GOT3 (cell line): ENCODE results near the gene NDC1.
"Not testable (repeated sequence)": the region's sequence is repeated elsewhere in the genome, so short reads cannot be mapped to it uniquely, and the experiment has no call there.

Source experiments
- DNase-seq: peaks from one replicate; lab custom pipeline; 2025; ENCODE audit warnings: mixed read lengths; lab: John Stamatoyannopoulos, UW

NDC1 gene

DNA sequence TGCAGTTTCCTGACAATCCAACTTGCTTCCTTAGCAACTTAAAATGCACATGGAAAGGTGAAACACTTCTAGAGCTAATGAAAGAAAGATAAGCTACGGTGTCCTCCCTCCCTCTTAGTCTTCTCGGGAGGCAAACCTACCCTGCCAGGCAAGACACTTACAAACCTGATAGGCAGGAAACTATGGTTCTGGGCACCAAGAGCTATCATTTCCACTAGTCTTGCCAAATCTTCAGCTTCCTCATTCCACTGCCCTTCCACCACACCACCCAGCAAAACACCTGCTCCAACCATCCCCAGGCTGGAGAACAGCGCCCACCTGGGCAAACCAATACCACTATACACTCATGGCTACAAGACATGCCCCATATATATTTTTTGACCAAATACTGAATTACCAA, 15.2 kb downstream of the NDC1 start:
- no peak for DNase-seq

DNA sequence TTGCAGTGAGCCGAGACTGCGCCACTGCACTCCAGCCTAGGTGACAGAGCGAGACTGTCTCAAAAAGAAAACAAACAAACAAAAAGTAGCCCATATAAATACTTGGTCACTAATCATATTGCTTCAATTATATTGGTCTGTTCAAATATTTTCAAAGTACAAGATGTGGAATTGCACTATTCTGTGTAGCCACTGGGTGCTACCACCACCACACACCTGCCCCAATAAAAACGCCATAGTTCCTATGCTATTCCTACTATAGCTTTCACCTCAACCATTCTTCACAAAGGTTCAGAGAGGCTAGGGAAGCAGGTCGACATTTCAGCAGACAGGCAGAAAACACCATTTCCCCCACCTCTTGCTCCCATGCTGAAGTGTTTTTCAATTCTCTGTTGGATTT, 16.7 kb downstream of the NDC1 start:
- no peak for DNase-seq

DNA sequence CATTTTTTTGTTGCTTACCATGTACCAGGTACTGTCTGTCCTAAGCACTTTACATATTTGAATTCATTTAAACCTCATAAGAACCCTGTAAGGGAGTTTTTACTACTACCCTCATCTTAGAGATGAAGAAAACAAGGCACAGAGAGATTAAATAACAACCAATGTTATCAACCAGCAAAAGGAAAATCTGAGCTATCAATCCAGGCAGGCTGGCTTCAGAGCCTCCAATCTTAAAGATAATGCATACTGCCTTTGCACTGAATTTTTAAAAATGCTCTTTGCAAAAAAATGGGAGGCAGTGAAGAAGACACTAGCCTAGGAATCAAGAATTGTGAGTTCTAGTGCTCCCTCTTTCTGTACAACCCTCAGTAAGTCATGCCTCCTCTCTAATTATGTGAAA, 18.7 kb downstream of the NDC1 start:
- DNase-seq = no peak

DNA sequence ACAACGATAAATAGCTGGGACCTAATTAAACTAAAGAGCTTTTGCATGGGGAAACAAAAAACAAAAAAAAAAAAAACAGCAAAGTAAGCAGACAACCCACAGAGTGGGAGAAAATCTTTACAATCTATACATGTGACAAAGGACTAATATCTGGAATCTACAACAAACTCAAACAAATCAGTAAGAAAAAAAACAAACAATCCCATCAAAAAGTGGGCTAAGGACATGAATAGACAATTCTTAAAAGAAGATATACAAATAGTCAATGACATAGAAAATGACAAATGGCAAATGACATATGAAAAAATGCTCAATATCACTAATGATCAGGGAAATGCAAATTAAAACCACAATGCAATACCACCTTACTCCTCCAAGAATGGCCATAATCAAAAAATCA, 21.5 kb downstream of the NDC1 start:
- DNase-seq = not testable (repeated sequence)

DNA sequence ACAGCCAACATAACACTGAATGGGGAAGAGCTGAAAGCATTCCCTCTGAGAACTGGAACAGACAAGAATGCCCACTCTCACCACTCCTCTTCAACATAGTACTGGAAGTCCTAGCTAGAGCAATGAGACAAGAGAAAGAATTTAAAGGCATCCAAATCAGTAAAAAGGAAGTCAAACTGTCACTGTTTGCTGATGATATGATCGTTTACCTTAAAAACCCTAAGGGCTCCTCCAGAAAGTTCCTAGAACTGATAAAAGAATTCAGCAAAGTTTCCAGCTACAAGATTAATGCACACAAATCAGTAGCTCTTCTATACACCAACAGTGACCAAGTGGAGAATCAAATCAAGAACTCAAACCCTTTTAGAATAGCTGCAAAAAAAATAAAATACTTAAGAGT, 22.6 kb downstream of the NDC1 start:
- DNase-seq = not testable (repeated sequence)

GRCh38 chr1:53811414-53811851, 26.7 kb downstream of the NDC1 start:
- no peak for DNase-seq

GRCh38 chr1:53810497-53810896, 27.6 kb downstream of the NDC1 start:
- DNase-seq = no peak

- DNase-seq = no peak
These were observed 28.1 kb downstream of the NDC1 start for GRCh38 chr1:53810007-53810406.

- no peak for DNase-seq
These were observed 30.2 kb downstream of the NDC1 start for GRCh38 chr1:53807916-53808315.

DNA sequence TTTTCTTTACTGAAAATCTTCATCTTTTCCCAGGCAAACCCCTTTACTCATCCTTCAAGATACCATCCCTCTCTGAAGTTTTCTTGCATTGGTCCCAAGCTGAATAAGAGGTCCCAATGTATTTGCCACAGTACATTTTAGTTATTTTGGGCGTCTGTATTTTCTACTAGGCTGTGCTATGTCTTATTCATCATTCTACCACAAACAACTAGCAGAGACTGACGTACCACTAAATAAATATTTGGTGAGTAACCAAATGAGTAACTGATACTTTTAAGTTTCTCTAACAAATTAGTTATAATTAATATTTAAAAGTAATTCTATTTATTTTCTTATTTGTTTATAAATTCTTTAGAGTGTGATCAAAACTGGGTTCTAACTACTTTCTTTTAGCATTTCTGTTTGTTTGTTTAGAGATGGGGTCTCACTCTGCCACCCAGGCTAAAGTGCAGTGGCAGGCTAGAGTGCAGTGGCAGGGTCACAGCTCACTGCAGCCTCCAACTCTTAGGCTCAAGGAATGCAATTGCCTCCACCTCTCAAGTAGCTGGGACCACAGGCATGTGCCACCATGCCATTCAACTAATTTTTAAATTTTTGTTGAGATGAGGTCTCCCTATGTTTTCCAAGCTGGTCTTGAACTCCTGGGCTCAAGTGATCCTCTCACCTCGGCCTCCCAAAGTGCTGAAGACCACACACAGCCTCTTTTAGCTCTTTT, 33.1 kb downstream of the NDC1 start:
- no peak for DNase-seq

DNA sequence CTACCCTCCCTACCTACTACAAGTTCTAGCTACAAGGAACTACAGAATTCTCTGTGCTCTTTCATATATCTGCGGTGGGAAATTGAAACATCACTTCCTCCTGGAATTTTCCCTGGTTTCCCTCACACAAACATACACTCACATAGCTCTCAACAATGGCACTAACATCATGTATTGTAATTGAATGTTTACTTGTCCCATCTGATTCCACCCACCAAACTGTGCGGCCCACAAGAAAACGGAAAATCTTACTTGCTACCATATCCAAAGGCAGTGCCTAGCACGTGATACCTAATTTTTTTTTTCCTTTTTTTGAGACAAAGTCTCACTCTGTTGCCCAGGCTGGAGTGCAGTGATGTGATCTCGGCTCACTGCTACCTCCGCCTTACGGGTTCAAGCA, 33.9 kb downstream of the NDC1 start:
- DNase-seq = no peak

GRCh38 chr1:53800621-53801020, 37.5 kb downstream of the NDC1 start:
- DNase-seq = no peak

- no peak for DNase-seq
These were observed 39.0 kb downstream of the NDC1 start for GRCh38 chr1:53799141-53799540.

GRCh38 chr1:53792806-53793205, 45.3 kb downstream of the NDC1 start:
- no peak for DNase-seq

GRCh38 chr1:53787655-53788054, 50.4 kb downstream of the NDC1 start:
- DNase-seq = no peak

DNA sequence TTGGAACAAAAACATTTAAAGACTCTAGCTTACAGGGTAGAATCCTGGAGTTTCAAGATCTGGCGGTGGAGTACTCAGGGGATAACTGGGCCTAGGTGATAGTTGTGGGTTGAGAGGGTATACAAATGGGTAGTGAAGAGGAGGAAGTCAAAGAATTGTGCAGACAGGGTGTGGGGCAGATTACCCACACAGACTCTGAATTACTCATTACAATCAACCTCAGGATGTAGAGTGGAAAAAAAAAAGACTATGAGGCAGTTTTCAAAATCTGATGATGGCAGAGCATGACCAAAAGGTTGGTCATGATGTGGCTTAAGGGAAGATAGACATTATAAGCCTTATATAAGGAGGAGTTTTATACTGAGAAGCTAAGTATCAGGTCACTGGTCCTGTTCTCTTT, 55.0 kb downstream of the NDC1 start:
- no peak for DNase-seq

- DNase-seq = no peak
These were observed 56.4 kb downstream of the NDC1 start for GRCh38 chr1:53781654-53782053.

DNA sequence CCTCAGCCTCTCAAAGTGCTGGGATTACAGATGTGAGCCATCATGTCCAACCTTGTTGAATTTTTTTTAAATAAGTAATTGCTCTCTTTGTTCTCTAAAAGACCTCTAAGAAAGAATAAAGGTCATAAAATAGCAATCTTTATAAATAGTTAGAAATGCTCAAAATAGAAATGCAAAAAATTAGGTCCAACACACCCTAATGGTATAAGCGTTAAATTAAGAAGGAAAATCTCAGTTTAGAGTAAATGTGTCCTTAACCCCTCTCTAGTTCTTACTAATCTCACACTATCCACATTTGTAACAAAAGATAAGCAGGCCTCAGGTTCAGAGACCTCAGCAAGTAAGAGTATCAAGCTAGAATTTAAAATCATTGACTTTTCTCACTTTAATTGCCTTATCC, 60.8 kb downstream of the NDC1 start:
- no peak for DNase-seq

DNA sequence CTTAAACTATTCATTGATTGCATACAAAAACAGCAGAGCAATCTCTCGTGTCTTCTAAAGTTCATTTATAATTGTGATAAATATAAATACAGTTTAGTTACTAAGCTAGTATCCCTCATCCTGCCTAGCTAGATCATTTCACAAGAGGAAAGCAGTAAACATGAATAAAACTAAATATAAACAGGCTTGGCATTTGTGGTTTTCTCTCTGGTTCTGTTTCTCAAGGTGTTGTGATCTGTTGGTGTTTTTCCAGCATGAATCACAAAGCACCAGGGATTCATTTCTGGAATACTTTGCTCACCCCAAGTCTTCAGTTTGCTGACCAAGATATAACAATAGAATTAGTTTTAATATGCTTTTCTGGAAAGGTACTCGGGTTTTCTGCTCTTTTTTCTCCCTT, 66.4 kb downstream of the NDC1 start:
- no peak for DNase-seq

- DNase-seq = no peak
These were observed 68.3 kb downstream of the NDC1 start for GRCh38 chr1:53769780-53770179.

- DNase-seq = no peak
These were observed 68.9 kb downstream of the NDC1 start for GRCh38 chr1:53769184-53769583.

GRCh38 chr1:53766831-53767405, 71.2 kb downstream of the NDC1 start:
- no peak for DNase-seq

GRCh38 chr1:53766194-53766742, 71.8 kb downstream of the NDC1 start:
- no peak for DNase-seq

DNA sequence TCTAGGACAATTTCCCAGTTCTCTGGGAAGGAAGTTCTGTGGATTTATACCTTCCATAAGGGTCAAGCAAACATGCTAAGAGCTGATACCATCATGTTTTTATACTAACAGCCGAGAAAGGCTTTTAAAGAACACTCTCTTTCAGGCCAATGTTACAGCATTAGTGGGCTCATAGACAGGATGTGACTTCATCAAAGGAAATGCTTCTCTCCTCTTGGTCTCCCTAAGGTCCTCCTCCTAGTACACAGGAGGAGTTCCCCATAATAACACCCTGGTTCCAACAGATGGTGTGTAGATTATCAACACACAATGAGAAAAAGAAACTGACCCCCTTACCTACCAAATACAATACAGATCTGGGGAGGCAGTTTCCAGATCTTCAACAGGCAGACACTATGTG, 72.4 kb downstream of the NDC1 start:
- no peak for DNase-seq
